Liver (tissue), 3 donors: Measurements from ENCODE around the gene CRISP3.

Source experiments
- CTCF ChIP-seq: fragments of 150-350 bp; IDR thresholded peaks from 2 replicates; pipeline ENCODE4 v1.5.1; 2017; ENCODE audit warnings: improper control_type of control experiment, low read depth, low read length; ENCODE audit not compliant: missing input control
- EGR1 ChIP-seq, 2 donors: IDR thresholded peaks; 2 replicates each; pipeline ENCODE4 v1.6.1; 2016 to 2018; ENCODE audit warnings: antibody characterized with exemption in 2 of 2, low read depth in 2 of 2
- FOXA1 ChIP-seq: IDR thresholded peaks from 2 replicates; pipeline ENCODE4 v1.6.1; 2016; ENCODE audit warnings: antibody characterized with exemption
- JUND ChIP-seq, 2 donors: IDR thresholded peaks; 2 replicates each; pipeline ENCODE4 v1.6.1; 2016; ENCODE audit warnings: antibody characterized with exemption in 2 of 2
- MAX ChIP-seq: IDR thresholded peaks from 2 replicates; pipeline ENCODE4 v1.6.1; 2016; ENCODE audit warnings: antibody characterized with exemption
- RAD21 ChIP-seq, 2 donors: IDR thresholded peaks; 2 replicates each; pipeline ENCODE4 v1.6.1; 2016; ENCODE audit warnings: antibody characterized with exemption in 2 of 2, mild to moderate bottlenecking in 2 of 2
- REST ChIP-seq: IDR thresholded peaks from 2 replicates; pipeline ENCODE4 v1.6.1; 2016; ENCODE audit warnings: antibody characterized with exemption, mild to moderate bottlenecking
- RXRA ChIP-seq, 2 donors: IDR thresholded peaks; 2 replicates each; pipeline ENCODE4 v1.6.1; 2017 to 2018; ENCODE audit warnings: antibody characterized with exemption in 2 of 2, mild to moderate bottlenecking in 1 of 2
- SP1 ChIP-seq: IDR thresholded peaks from 2 replicates; pipeline ENCODE4 v1.6.1; 2018; ENCODE audit warnings: antibody characterized with exemption, mild to moderate bottlenecking
- TAF1 ChIP-seq: conservative IDR thresholded peaks from 2 replicates; pipeline ENCODE4 v1.6.1; 2016; ENCODE audit warnings: antibody characterized with exemption, mild to moderate bottlenecking
- YY1 ChIP-seq: IDR thresholded peaks from 2 replicates; pipeline ENCODE4 v1.6.1; 2016; ENCODE audit warnings: antibody characterized with exemption, mild to moderate bottlenecking
- TF ChIP-seq, protein P1 (sequence below): IDR thresholded peaks from 2 replicates; pipeline ENCODE4 v1.6.1; 2016; ENCODE audit warnings: antibody characterized with exemption
- donor health status: healthy.
- donor health status: healthy.

DNA sequence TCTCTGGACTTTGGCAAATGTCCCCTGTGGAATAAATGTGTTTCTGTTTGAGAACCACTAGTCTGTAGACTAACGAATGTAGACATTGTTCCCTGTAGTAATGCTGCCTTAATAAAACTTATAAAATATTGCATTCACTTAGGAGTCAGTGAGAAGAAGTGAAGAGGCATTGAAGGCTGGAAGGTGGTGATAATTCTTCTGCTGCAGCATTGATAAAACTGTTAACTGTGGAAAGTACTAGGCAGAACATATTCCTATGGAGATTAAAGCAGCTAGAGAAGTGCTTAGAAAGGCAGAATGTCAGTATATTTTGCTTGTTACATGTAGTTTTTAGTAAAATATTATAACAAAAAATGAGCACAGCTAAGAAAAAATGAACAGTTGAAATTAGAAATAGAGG, 38.1 kb upstream of the CRISP3 start:
- TF ChIP-seq MAX: no peak
- no peak for TF ChIP-seq CTCF
- TF ChIP-seq, protein P1, sequence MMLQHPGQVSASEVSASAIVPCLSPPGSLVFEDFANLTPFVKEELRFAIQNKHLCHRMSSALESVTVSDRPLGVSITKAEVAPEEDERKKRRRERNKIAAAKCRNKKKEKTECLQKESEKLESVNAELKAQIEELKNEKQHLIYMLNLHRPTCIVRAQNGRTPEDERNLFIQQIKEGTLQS: no peak
- no peak for TF ChIP-seq YY1
- no peak for TF ChIP-seq RAD21 (IDR thresholded peaks at IDR 0.05)
- no peak for TF ChIP-seq EGR1 (IDR thresholded peaks at IDR 0.05; ENCODE audit: low read depth in 2 of 2)
- no peak for TF ChIP-seq FOXA1
- no peak for TF ChIP-seq REST
- no peak for TF ChIP-seq JUND (IDR thresholded peaks at IDR 0.05)
- no peak for TF ChIP-seq SP1
- no peak for TF ChIP-seq TAF1
- no peak for TF ChIP-seq RXRA (IDR thresholded peaks at IDR 0.05)
